AG04449 (cell line): ENCODE results near the gene DBNDD2.

Experiments used
- CTCF ChIA-PET: fragments of 350-600 bp; formaldehyde crosslinking; extraction: SDS; loops from one replicate; lab custom pipeline; 2021; ENCODE audit warnings: antibody characterized with exemption; lab: Yijun Ruan, JAX
- POLR2A ChIA-PET: fragments of 400-600, 350-600 bp; formaldehyde crosslinking; extraction: SDS; loops from one replicate; lab custom pipeline; 2020; ENCODE audit warnings: antibody characterized with exemption, inconsistent platforms; lab: Yijun Ruan, JAX
- DNase-seq: peaks from one replicate; pipeline ENCODE4 v3.0.0-alpha.2; 2010; ENCODE audit warnings: low read depth, low spot score
- H3K4me3 ChIP-seq: 2 replicates; pipeline ENCODE4 v1.5.1; 2011; ENCODE audit warnings: low read depth, mild to moderate bottlenecking, control low read depth, low read length
- CTCF ChIP-seq: IDR thresholded peaks from one replicate; pipeline ENCODE4 v1.5.1; 2011; ENCODE audit warnings: mild to moderate bottlenecking, moderate library complexity, low read length, control low read depth, inconsistent platforms; ENCODE audit not compliant: insufficient read depth; ENCODE audit errors: missing control alignments

The DBNDD2 gene

GRCh38 chr20:45450097-45450818 is 42.2 kb downstream of the DBNDD2 start:
- no peak for DNase-seq
- no peak overlapping the region for H3K4me3 ChIP-seq
- CTCF ChIA-PET: interaction anchor here (0.6 to 7.4 kb wide), 24 partner anchors 10 to 321 kb away, joined by 3 to 101 read pairs (median 7); partner anchors contain the start of genes DBNDD2 and SYS1
- TF ChIP-seq CTCF: peak; percentile 49
- POLR2A ChIA-PET: no interaction called here

- H3K4me3 ChIP-seq: no peak overlapping the region
- TF ChIP-seq CTCF: no peak
- ChIA-PET CTCF (interaction anchor here (0.7 to 4.4 kb wide), 11 partner anchors 13 to 318 kb away, joined by 3 to 36 read pairs (median 7); partner anchors contain the start of gene SYS1), POLR2A (no interaction called here)
- DNase-seq: no peak
These were observed 44.1 kb downstream of the DBNDD2 start for GRCh38 chr20:45452238-45452637.

GRCh38 chr20:45452772-45453691 is 44.9 kb downstream of the DBNDD2 start:
- ChIA-PET CTCF (interaction anchor here (1.0 to 4.4 kb wide), 10 partner anchors 13 to 317 kb away, joined by 3 to 36 read pairs (median 8); no protein-coding TSS in a partner anchor), POLR2A (no interaction called here)
- H3K4me3 ChIP-seq: no peak overlapping the region
- no peak for DNase-seq
- no peak for TF ChIP-seq CTCF

GRCh38 chr20:45456632-45457031 is 48.5 kb downstream of the DBNDD2 start:
- no peak overlapping the region for H3K4me3 ChIP-seq
- no peak for TF ChIP-seq CTCF
- no peak for DNase-seq
- CTCF ChIA-PET: interaction anchor here (1.0 to 2.1 kb wide), 2 partner anchors 19 to 314 kb away, joined by 4 to 13 read pairs; no protein-coding TSS in a partner anchor
- POLR2A ChIA-PET: no interaction called here

- DNase-seq: no peak
- no peak overlapping the region for H3K4me3 ChIP-seq
- TF ChIP-seq CTCF: no peak
- ChIA-PET CTCF (interaction anchor here (1.5 to 3.8 kb wide), 6 partner anchors 8 to 312 kb away, joined by 3 to 23 read pairs (median 12); no protein-coding TSS in a partner anchor), POLR2A (no interaction called here)
These were observed 51.5 kb downstream of the DBNDD2 start for GRCh38 chr20:45459606-45460005.
